ENCODE measurements around the gene SAPCD1.

The SAPCD1 gene

DNA sequence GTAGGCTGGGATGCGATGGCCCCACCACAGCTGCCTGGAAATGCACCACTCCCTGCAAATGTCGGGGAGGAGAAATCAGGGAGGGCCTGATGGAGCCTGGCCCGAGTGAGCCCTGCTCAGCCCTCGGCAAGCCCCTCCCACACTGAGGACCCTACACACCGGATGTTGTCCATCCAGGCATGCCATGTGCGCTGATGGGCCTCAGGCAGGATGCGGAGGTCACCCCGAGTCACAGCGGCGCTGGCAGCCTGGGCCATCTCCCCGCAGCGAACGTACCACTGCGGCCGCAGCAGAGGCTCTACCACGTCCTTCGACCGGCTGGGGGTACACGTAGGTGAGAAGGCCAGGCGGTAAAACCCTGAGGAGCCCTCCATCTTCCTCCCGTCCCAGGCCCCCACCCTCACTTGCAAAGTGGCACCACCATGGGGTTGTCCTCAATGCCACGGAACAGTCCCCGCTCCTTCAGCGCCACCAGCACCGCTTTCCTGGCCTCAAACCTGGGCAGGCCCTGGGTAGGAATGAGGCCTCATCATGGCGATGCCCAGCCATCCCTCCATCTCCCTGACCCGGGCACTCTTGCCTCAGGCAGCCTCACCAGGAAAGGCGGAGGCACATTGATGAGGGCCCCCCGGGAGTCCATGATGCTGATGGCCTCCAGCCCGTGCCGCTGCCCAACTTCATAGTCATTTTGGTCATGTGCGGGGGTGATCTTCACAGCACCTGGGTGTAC is 19.8 kb downstream of the SAPCD1 start:
- Histone ChIP-seq H3K36me3 (replicated peaks; ENCODE audit: insufficient read depth, low read length) (peaks cover 24% of the 10 kb centered on the region), H3K79me2 (ENCODE audit: low read length) (peaks cover 62% of the 10 kb centered on the region), H3K9ac (ENCODE audit: low read length) (no peak overlapping the region), H3K9me2 (replicated peaks; ENCODE audit: insufficient read depth, low read length) (no peaks in the 10 kb centered on the region), H3K4me3 (ENCODE audit: low read length) (no peak overlapping the region), H3K4me2 (ENCODE audit: low read depth, low read length) (no peak overlapping the region), H4K20me1 (ENCODE audit: insufficient read depth, low read length) (no peaks in the 10 kb centered on the region), H3K4me1 (ENCODE audit: low read length) (peaks cover 14% of the 10 kb centered on the region), H3K27me3 (replicated peaks; ENCODE audit: insufficient read depth, low read length) (no peaks in the 10 kb centered on the region), H2AFZ (ENCODE audit: low read length) (no peak overlapping the region), H3F3A (ENCODE audit: insufficient read depth, low read length) (peaks cover 25% of the 10 kb centered on the region), H3K9me3 (replicated peaks; ENCODE audit: insufficient read depth, low read length) (no peaks in the 10 kb centered on the region), H3K27ac (ENCODE audit: low read length) (no peak overlapping the region)
- TF ChIP-seq, protein P1, sequence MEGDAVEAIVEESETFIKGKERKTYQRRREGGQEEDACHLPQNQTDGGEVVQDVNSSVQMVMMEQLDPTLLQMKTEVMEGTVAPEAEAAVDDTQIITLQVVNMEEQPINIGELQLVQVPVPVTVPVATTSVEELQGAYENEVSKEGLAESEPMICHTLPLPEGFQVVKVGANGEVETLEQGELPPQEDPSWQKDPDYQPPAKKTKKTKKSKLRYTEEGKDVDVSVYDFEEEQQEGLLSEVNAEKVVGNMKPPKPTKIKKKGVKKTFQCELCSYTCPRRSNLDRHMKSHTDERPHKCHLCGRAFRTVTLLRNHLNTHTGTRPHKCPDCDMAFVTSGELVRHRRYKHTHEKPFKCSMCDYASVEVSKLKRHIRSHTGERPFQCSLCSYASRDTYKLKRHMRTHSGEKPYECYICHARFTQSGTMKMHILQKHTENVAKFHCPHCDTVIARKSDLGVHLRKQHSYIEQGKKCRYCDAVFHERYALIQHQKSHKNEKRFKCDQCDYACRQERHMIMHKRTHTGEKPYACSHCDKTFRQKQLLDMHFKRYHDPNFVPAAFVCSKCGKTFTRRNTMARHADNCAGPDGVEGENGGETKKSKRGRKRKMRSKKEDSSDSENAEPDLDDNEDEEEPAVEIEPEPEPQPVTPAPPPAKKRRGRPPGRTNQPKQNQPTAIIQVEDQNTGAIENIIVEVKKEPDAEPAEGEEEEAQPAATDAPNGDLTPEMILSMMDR (IDR thresholded peaks at IDR 0.05; ENCODE audit: low read length) = no peak
- no peak for TF ChIP-seq EZH2phosphoT487 (IDR thresholded peaks at IDR 0.05; ENCODE audit: low read length)
- DNase-seq = no peak

DNA sequence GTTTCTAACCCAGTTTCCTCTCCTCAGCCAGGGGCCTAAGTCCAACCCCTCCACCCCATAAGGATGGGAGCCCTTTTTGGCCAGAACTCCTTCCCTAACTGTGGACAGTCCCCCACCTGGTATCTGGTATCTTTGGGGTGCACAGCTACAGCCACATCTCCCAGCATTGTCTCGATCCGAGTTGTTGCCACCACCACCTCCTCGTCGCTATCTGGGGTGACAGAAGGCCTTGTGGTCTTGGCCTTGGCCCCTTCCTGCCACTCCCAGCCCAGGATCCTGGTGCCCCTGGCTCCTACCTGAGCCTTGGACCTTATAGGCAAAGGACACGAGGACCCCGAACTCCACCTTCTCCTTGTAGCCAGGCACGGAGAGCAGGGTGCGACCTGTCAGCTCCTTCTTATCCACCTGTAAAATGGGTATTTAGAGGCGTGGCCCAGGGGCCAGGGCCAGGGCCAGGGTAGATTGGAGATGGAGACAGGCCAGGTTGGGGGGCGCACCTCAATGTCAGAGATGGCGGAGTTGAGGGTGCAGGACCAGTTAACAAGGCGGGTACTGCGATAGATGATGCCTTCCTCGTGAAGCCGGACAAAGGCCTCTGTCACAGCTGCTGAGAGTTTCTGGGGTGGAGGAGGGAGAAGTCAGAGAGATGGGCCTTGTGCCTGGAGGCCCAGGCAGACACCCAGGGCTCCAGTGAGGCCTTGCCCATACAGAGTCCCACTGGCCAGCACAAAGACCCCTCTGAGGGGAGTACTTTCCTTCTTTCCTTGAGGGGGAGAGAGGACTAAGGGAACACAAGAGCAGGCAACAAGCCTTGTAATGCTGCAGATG is 21.9 kb downstream of the SAPCD1 start:
- Histone ChIP-seq H3K4me2 (ENCODE audit: low read depth, low read length) (no peak overlapping the region), H3K27me3 (replicated peaks; ENCODE audit: insufficient read depth, low read length) (no peaks in the 10 kb centered on the region), H3K9me2 (replicated peaks; ENCODE audit: insufficient read depth, low read length) (no peaks in the 10 kb centered on the region), H3F3A (ENCODE audit: insufficient read depth, low read length) (peaks cover 10% of the 10 kb centered on the region), H3K9me3 (replicated peaks; ENCODE audit: insufficient read depth, low read length) (no peaks in the 10 kb centered on the region), H3K4me3 (ENCODE audit: low read length) (no peak overlapping the region), H3K4me1 (ENCODE audit: low read length) (0 out of 2 replicates have a peak, but pooled peaks cover 3% of the 10 kb centered on the region), H3K9ac (ENCODE audit: low read length) (no peak overlapping the region), H4K20me1 (ENCODE audit: insufficient read depth, low read length) (no peaks in the 10 kb centered on the region), H2AFZ (ENCODE audit: low read length) (no peak overlapping the region), H3K79me2 (ENCODE audit: low read length) (peaks cover 69% of the 10 kb centered on the region), H3K27ac (ENCODE audit: low read length) (no peak overlapping the region), H3K36me3 (replicated peaks; ENCODE audit: insufficient read depth, low read length) (peaks cover 24% of the 10 kb centered on the region)
- TF ChIP-seq, protein P1 (IDR thresholded peaks at IDR 0.05; ENCODE audit: low read length) = no peak
- TF ChIP-seq EZH2 (optimal IDR thresholded peaks at IDR 0.05; ENCODE audit: low read depth, low read length) (no peak), EZH2phosphoT487 (IDR thresholded peaks at IDR 0.05; ENCODE audit: low read length) (no peak)
- no peak for DNase-seq

DNA sequence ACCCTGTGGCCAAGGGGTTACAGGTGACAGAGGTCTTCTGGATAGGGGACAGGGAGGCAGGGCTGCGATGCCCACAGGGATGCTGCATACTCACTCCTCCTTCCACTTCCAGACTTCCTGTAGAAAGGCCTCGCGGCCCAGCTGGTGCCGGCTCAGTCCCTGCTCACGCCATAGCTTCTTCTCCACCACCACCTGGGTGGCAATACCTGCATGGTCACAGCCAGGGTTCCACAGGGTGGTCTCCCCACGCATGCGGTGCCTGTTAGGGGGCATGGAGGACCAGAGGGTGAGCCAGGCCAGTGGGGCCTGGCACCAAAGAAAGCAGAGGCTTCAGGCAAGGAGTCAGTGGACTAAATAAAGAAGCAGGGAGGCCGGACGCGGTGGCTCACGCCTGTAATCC is 23.0 kb downstream of the SAPCD1 start:
- H3K4me3 ChIP-seq (ENCODE audit: low read length) = no peak overlapping the region
- no peak overlapping the region for H3K9ac ChIP-seq (ENCODE audit: low read length)
- no peak for TF ChIP-seq EZH2 (optimal IDR thresholded peaks at IDR 0.05; ENCODE audit: low read depth, low read length)
- no peak for TF ChIP-seq EZH2phosphoT487 (IDR thresholded peaks at IDR 0.05; ENCODE audit: low read length)
- TF ChIP-seq, protein P1 (IDR thresholded peaks at IDR 0.05; ENCODE audit: low read length) = no peak
- peaks cover 8% of the 10 kb centered on the region for H3K4me1 ChIP-seq (ENCODE audit: low read length)
- no peaks in the 10 kb centered on the region for H3K9me3 ChIP-seq (replicated peaks; ENCODE audit: insufficient read depth, low read length)
- no peak for DNase-seq
- H3K36me3 ChIP-seq (replicated peaks; ENCODE audit: insufficient read depth, low read length) = peaks cover 21% of the 10 kb centered on the region
- H4K20me1 ChIP-seq (ENCODE audit: insufficient read depth, low read length) = no peaks in the 10 kb centered on the region
- H3F3A ChIP-seq (ENCODE audit: insufficient read depth, low read length) = peaks cover 14% of the 10 kb centered on the region
- no peak overlapping the region for H3K4me2 ChIP-seq (ENCODE audit: low read depth, low read length)
- H3K27me3 ChIP-seq (replicated peaks; ENCODE audit: insufficient read depth, low read length) = no peaks in the 10 kb centered on the region
- no peak overlapping the region for H2AFZ ChIP-seq (ENCODE audit: low read length)
- H3K9me2 ChIP-seq (replicated peaks; ENCODE audit: insufficient read depth, low read length) = no peaks in the 10 kb centered on the region
- peaks cover 73% of the 10 kb centered on the region for H3K79me2 ChIP-seq (ENCODE audit: low read length)
- no peak overlapping the region for H3K27ac ChIP-seq (ENCODE audit: low read length)
